ENCODE results near the gene SYNGR2. TPM values are rescaled to one million over a fixed set of nuclear protein-coding genes. Genes with fewer than 3 reads are reported as not detected.
A peak's percentile ranks its signal among the peaks of the same experiment; 100 is the strongest.

Gene SYNGR2
- total RNA-seq, 1 donor: 3.3 TPM

DNA sequence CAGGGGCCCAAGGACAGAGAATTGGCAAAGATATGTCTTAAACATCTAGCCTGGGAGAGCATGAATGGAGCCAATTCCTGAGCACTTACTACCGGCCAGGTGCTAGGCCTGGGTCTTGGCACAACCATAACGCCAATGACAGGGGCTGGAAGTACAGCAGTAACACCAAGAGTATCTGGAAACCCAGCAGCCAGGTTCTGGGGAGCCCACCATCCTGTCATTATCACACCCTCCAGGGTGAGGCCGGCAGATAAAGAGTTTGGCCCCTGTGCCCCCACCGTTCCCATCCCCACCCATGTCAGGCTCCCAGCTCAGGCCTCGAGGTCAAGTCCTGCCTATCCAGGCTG, 38.3 kb upstream of the SYNGR2 start:
- no peaks in the 10 kb centered on the region for H3K4me1 ChIP-seq (ENCODE audit: insufficient read depth, low read length)
- no peaks in the 10 kb centered on the region for H4K20me1 ChIP-seq (ENCODE audit: insufficient read depth, low read length)
- no peak overlapping the region for H2AFZ ChIP-seq (ENCODE audit: low read length)
- no peak overlapping the region for H3K27ac ChIP-seq (ENCODE audit: low read depth, low read length)
- no peaks in the 10 kb centered on the region for H3K9me3 ChIP-seq (ENCODE audit: low read depth, low read length)
- H3K36me3 ChIP-seq (ENCODE audit: insufficient read depth, low read length): no peaks in the 10 kb centered on the region
- no peak overlapping the region for H3K4me2 ChIP-seq (ENCODE audit: insufficient read depth, low read length)
- peak; percentile 88 for DNase-seq (ENCODE audit: insufficient read length, low spot score, missing footprints)
- H3K27me3 ChIP-seq (ENCODE audit: insufficient read depth, low read length): peaks cover 42% of the 10 kb centered on the region
- TF ChIP-seq, protein P1, sequence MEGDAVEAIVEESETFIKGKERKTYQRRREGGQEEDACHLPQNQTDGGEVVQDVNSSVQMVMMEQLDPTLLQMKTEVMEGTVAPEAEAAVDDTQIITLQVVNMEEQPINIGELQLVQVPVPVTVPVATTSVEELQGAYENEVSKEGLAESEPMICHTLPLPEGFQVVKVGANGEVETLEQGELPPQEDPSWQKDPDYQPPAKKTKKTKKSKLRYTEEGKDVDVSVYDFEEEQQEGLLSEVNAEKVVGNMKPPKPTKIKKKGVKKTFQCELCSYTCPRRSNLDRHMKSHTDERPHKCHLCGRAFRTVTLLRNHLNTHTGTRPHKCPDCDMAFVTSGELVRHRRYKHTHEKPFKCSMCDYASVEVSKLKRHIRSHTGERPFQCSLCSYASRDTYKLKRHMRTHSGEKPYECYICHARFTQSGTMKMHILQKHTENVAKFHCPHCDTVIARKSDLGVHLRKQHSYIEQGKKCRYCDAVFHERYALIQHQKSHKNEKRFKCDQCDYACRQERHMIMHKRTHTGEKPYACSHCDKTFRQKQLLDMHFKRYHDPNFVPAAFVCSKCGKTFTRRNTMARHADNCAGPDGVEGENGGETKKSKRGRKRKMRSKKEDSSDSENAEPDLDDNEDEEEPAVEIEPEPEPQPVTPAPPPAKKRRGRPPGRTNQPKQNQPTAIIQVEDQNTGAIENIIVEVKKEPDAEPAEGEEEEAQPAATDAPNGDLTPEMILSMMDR (IDR thresholded peaks at IDR 0.05; ENCODE audit: extremely low read depth, low read depth, low read length): no peak
- no peaks in the 10 kb centered on the region for H3K79me2 ChIP-seq (ENCODE audit: insufficient read depth, low read length)
- H3K4me3 ChIP-seq (ENCODE audit: insufficient read depth, low read length): no peak overlapping the region

DNA sequence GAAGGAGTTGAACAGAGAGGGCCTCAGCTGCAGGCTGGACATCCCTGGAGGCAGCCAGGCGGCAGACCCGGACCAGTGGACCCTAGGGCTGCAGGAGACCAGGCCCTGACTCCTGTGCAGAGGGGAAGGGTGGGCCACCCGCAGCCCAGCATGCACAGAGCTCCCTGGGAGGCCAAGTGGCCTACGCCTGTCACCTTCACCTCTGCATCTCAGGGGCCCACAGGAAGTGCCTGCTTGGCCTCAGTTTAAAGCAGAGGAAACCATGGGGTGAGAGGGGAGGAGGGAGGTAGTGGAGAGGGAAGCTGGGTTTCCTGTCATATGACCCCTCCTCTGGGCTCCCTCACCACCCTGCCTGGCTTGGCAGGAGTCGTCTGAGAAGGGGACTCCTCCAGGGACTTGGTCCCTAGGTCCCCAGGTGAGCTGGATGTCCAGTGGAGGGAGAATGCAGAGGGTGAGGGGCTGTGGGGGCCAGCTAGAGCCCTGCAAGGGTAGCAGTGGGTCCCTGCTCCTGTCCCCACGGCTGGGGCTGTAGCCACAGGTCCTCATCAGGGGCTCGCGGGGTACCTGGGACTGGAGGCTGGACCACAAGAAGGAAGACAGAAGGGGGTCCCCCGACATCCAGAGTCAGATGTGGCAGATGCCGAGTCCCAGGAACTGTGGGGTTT, 37.8 kb upstream of the SYNGR2 start, which contains the start of gene TMC8:
TMC8 (plus strand) TSS at position 335 of the 665 bp plus-strand sequence. CDS start 818 bp downstream, outside the sequence.
- Histone ChIP-seq H3K4me1 (ENCODE audit: insufficient read depth, low read length) (no peaks in the 10 kb centered on the region), H3K36me3 (ENCODE audit: insufficient read depth, low read length) (no peaks in the 10 kb centered on the region), H2AFZ (ENCODE audit: low read length) (no peak within 1 kb of the TSS), H3K9me3 (ENCODE audit: low read depth, low read length) (no peaks in the 10 kb centered on the region), H3K27me3 (ENCODE audit: insufficient read depth, low read length) (peaks cover 42% of the 10 kb centered on the region), H3K79me2 (ENCODE audit: insufficient read depth, low read length) (no peaks in the 10 kb centered on the region), H3K27ac (ENCODE audit: low read depth, low read length) (no peak within 1 kb of the TSS), H3K4me3 (ENCODE audit: insufficient read depth, low read length) (no peak within 1 kb of the TSS), H3K4me2 (ENCODE audit: insufficient read depth, low read length) (no peak within 1 kb of the TSS), H4K20me1 (ENCODE audit: insufficient read depth, low read length) (no peaks in the 10 kb centered on the region)
- peak; percentile 91 for DNase-seq (ENCODE audit: insufficient read length, low spot score, missing footprints)
- TF ChIP-seq, protein P1 (IDR thresholded peaks at IDR 0.05; ENCODE audit: extremely low read depth, low read depth, low read length): no peak

DNA sequence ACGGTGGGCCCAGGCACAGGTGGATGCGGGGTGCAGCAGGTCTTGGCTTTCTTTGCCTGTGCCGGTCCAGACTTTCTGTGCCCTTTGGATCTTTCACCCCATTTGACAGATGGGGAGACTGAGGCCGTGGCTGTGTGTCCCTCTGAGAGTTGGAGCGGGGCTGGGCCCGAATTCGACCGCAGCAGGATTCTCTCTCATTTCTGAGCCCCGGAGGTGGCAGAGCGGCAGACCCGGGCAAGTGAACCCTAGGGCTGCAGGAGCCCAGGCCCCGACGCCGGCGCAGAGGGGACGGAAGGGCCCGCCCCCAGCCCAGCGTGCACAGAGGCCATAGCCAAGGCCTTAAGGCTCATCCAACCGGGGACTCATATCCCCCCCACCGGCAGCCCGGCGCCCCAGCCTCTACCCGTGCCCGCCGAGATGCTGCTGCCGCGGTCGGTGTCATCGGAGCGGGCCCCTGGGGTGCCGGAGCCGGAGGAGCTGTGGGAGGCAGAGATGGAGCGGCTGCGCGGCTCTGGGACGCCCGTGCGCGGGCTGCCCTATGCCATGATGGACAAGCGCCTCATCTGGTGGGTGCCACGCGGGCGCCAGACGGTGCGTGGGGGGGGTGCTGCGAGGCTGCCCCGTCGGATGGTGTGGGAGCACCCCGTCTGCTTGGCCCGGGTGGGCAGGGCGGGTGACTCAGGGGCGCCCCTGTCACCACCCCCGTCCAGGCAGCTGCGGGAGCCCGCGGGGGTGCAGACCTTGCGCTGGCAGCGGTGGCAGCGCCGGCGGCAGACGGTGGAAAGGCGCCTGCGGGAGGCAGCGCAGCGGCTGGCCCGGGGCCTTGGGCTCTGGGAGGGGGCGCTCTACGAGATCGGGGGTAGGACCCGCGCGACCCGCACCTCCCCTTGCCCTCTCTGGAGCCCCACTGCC, 37.0 kb upstream of the SYNGR2 start:
- H3K36me3 ChIP-seq (ENCODE audit: insufficient read depth, low read length): no peaks in the 10 kb centered on the region
- peaks cover 42% of the 10 kb centered on the region for H3K27me3 ChIP-seq (ENCODE audit: insufficient read depth, low read length)
- no peaks in the 10 kb centered on the region for H3K4me1 ChIP-seq (ENCODE audit: insufficient read depth, low read length)
- no peaks in the 10 kb centered on the region for H3K79me2 ChIP-seq (ENCODE audit: insufficient read depth, low read length)
- H2AFZ ChIP-seq (ENCODE audit: low read length): no peak overlapping the region
- H3K4me2 ChIP-seq (ENCODE audit: insufficient read depth, low read length): no peak overlapping the region
- H4K20me1 ChIP-seq (ENCODE audit: insufficient read depth, low read length): no peaks in the 10 kb centered on the region
- TF ChIP-seq, protein P1 (IDR thresholded peaks at IDR 0.05; ENCODE audit: extremely low read depth, low read depth, low read length): no peak
- no peak overlapping the region for H3K4me3 ChIP-seq (ENCODE audit: insufficient read depth, low read length)
- DNase-seq (ENCODE audit: insufficient read length, low spot score, missing footprints): peak; percentile 87
- H3K27ac ChIP-seq (ENCODE audit: low read depth, low read length): no peak overlapping the region
- H3K9me3 ChIP-seq (ENCODE audit: low read depth, low read length): no peaks in the 10 kb centered on the region
